GM19025 (cell line): ENCODE measurements around the gene HEPACAM.
A peak's percentile ranks its signal among the peaks of the same experiment; 100 is the strongest.
"Not testable (repeated sequence)": the region's sequence is repeated elsewhere in the genome, so short reads cannot be mapped to it uniquely, and the experiment has no call there.

ENCODE experiments used
- ATAC-seq: cut with Tn5 transposase; IDR thresholded peaks from one replicate; pipeline ENCODE4 v1.9.1; 2021; ENCODE audit warnings: mild to moderate bottlenecking, low read depth, moderate library complexity; ENCODE audit not compliant: unreplicated experiment

Gene HEPACAM, protein sequence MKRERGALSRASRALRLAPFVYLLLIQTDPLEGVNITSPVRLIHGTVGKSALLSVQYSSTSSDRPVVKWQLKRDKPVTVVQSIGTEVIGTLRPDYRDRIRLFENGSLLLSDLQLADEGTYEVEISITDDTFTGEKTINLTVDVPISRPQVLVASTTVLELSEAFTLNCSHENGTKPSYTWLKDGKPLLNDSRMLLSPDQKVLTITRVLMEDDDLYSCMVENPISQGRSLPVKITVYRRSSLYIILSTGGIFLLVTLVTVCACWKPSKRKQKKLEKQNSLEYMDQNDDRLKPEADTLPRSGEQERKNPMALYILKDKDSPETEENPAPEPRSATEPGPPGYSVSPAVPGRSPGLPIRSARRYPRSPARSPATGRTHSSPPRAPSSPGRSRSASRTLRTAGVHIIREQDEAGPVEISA

DNA sequence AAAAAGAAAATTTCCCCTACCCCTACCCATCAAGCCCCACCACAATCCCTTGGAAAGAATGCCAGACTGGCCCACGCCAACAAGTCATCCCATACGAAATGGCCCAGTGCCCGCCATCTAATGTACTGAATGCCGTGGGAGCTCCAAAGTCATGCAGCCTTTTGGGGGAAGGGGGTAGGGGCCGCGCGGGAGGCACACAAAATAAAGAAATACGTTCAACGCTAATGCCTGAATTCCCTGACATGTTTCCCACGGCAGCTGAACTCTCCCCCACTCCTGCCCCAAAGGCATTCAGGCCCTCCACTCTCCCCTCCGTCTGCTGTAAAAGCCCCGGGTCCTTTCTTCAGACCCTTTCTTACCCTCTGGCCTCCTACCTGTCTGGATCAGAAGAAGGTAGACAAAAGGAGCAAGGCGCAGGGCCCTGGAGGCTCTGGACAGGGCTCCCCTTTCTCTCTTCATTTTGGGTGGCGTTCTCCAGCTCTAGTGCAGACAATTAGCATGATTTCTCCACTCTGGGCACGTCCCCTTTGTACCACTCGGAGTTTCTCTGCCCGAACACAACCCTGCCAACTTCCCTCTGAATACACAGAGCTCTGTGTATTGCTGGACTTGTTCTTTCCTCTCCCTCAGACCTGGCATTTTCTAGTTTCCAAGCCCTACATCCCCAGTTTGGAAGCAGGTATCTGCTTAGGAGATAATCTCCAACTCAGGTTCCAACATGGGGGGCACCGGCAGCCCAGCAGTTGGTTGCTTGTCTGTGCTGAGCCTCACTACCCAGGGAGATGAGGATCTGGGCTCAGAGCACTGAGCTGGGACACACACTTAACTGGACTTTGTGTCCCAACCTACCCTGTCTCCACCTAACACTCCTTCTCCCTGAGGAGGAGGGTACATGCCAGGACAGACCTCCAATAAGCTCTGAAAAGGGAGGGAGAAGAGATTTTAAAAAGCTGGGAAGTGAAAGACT, at the start of gene HEPACAM:
Gene HEPACAM, minus strand, starts transcription at position 500 of the 967 bp plus-strand sequence. Its CDS starts 41 bp downstream, at position 459.
- ATAC-seq: no peak

DNA sequence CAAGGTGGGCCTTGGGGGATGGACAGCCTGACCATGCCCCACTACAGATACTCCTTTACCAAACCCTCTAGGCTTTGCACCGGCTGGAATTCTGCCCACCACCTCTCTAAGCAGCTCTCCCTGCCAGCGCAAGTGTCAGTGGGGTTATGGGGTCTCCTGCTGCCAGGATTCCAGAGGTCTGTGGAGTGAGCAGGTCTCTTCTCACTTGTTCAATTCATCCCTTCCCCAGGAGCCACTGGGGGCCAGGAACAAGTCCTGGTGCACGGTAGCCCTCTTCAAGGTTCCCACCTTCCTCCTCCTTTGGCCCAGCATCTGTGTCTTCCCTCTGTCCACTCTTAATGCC, 48.6 kb upstream of the HEPACAM start:
- ATAC-seq: no peak

DNA sequence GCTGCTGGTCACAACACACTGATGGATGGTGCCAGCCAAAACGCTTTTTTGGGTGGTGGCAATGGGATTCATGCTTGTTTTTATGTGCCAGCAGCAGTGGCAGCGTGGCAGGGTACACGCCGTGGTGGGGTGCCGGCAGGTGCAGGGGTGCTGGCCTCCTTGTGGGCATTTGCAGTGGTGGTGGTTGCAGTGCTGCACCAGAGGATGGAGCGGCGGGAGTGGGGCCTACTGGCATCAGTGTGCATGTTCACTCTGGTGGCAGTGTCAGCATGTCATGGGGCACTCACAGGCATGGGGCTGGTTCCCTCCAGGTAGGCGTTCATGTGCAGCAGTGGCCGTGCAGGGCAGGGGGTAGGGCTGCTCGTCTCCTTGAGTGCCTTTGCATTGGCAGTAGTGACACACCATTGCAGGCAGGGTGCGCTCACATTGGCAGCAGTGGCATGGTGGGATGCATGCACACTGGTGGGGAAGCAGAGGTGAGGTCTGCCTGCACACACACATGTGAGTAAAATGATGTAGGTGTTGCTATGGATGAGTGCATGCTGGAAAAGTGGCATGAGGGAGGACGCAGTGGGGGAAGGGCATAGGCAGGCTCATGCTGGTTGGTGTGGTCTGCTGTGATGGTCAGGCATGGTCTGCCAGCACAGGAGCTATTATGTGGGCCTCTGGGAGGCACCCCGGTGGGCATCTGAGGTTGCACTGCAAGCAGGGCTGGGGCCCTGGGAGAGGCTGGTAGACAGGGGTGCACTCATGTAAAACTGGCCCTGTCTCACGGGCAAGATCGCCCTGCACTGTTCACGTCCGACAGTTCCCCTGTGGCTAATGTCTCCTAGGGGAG, 48.0 kb upstream of the HEPACAM start:
- ATAC-seq: no peak

DNA sequence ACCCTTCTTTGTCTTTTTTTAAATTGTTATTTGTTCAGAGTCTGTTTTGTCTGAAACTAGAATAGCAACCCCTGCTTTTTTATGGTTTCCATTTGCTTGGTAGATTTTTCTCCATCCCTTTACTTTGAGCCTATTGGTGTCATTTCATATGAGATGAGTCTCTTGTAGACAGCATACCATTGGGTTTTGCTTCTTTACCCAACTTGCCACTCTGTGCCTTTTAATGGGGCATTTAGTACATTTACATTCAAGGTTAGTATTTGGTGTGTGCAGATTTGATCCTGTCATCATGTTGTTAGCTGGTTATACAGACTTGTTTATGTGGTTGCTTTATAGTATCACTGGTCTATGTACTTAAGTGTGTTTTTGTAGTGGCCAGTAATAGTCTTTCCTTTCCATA, 46.2 kb upstream of the HEPACAM start:
- ATAC-seq: no peak

DNA sequence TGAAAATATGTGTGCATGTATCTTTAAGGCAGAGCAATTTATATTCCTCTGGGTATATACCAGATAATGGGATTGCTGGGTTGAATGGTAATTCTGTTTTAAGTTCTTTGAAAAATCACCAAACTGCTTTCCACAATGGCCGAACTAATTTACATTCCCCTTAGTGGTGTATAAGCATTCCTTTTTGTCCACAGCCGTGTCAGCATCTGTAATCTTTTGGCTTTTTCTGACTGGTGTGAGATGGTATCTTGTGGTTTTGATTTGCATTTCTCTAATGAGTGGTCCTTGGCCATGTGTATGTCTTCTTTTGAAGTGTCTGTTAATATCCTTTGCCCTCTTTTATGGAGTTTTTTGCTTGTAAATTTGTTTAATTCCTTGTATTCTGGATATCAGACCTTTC, 42.5 kb upstream of the HEPACAM start:
- no peak for ATAC-seq

DNA sequence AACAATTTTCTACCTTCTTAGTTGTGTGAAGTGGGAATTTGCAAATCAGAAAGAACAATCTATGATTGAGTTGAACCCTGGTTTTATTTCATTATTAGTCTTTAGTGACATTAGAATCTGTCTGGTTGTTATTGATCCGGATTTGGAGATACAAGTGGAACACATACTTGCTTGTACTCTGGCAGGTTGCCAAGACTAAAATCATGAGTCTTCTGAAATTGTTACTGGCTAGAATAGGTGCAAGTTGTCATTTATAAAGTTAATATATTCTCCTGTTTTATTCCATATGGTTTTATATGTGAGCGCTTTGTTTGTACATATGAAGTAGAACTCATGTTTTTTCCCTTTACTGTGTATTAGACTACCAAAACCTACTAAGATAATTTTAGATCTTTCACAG, 41.2 kb upstream of the HEPACAM start:
- no peak for ATAC-seq

DNA sequence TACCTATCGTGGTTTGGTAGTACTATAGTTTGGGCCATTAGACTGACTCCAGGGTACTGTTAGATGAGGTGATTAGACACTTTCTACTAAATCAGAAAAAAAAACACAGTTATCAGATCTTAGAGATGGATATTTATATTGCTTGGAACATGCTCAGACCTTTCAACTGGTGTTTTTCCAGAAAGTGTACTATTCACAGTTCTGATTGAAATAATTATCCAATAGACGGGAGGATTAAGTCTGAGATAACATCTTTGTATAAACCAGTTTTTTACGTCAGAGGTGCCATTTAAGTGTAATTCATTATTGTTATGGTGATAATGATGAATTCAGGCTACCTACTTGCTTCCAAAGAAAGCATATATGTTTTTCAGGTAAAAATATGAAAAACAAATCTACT, 40.7 kb upstream of the HEPACAM start:
- ATAC-seq: no peak

DNA sequence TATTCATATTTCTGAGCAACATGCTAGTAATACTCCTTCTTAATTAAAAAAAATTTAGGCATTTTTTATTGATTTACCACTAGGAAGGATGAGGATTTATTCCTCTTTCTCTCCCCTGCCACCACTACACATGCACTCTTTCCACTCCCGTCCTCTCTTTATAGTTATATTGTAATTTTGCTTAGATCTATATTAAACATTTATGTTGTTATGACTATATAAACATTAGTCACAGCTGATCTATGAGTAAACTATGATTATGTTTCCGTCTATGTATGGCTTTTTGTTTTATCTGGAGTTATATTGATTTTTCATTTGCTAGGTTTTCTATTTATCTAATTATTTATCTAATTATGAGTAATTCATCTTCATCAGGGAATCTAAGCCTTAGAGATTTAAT, 36.0 kb upstream of the HEPACAM start:
- ATAC-seq: no peak

DNA sequence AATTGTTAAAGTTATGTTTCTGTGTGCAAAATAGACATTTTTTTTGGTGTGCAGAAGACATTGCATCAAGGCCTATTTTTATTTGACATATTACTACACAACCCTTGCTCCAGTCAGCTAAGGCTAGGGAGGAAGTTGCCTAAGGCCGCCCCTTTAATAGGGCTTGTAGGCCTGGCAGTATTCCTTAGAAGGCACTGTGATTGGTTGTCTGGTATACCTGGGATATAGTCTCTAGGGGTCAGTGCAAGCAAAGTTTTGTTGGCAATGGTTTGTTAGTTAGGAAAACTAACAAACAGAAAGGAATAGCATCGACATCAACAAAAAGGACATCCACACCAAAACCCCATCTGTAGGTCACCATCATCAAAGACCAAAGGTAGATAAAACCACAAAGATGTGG, 35.1 kb upstream of the HEPACAM start:
- no peak for ATAC-seq

DNA sequence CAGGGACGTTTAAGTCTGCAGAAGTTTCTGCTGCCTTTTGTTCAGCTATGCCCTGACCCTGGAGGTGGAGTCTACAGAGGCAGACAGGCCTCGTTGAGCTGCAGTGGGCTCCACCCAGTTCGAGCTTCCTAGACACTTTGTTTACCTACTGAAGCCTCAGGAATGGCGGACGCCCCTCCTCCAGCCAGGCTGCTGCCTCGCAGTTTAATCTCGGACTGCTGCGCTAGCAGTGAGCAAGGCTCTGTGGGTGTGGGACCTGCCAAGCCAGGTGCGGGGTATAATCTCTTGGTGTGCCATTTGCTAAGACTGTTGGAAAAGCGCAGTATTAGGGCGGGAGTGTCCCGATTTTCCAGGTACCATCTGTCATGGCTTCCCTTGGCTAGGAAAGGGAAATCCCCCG, 32.4 kb upstream of the HEPACAM start:
- not testable (repeated sequence) for ATAC-seq

DNA sequence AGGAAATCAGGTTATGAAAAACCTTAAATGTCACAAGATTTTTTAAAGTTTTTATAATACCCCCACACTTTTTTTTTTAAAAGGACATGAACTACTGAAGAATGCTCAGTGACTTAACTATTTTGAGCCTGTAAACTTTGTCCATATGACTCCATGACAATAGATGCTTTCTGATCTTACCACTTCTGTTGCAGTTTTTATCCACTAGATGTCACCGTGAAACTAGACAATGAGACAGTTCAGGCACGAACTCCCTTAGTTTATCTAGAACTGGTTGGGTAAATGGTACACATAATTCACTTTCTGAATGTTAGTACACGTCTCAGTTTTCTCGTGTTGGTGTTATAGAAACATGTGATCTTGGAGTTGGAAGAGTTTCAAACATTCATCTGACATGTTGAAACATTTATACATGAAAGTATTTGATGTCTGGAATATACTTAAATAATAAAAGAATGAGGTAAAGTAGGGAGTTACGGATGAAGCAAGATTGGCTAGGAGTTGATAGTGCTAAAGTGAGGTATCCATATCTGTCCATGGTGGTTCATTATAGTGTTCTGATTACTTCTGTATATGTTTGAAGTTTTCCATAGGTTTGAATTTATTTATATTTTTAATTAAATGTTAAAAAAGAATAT, 26.2 kb upstream of the HEPACAM start:
- ATAC-seq: peak; percentile 90

DNA sequence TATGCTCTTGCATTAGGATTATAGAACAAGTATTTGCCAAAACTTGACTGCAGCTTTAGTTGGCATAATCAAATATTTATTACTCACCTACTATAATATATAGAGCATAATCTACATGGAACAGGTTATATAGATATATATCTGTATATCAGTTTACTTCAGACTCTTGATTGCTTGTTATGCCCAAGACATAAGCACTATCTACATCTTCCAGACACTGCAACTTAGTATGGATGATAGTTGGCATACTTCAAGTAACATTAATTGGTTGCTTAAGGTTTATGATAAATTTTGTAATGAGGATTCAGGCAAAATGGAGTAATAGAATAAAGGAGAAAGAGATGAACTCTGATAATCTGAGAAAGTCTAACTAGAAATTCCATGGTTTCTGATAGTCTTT, 19.2 kb upstream of the HEPACAM start:
- ATAC-seq: no peak

DNA sequence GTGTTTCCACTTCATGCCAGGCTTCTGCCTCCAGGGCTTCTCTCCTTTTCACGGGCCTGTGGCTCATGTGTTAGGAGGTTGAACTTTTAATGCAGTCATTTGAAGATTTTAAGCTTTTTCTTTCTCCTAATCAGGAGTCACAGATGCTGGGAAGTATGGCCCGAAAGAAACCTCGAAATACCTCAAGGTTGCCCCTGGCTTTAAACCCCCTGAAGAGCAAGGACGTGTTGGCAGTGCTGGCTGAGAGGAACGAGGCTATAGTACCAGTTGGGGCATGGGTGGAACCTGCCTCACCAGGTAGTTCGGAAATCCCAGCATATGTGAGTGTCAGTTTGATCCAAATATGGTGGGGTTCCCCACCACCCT, 18.7 kb upstream of the HEPACAM start:
- no peak for ATAC-seq

DNA sequence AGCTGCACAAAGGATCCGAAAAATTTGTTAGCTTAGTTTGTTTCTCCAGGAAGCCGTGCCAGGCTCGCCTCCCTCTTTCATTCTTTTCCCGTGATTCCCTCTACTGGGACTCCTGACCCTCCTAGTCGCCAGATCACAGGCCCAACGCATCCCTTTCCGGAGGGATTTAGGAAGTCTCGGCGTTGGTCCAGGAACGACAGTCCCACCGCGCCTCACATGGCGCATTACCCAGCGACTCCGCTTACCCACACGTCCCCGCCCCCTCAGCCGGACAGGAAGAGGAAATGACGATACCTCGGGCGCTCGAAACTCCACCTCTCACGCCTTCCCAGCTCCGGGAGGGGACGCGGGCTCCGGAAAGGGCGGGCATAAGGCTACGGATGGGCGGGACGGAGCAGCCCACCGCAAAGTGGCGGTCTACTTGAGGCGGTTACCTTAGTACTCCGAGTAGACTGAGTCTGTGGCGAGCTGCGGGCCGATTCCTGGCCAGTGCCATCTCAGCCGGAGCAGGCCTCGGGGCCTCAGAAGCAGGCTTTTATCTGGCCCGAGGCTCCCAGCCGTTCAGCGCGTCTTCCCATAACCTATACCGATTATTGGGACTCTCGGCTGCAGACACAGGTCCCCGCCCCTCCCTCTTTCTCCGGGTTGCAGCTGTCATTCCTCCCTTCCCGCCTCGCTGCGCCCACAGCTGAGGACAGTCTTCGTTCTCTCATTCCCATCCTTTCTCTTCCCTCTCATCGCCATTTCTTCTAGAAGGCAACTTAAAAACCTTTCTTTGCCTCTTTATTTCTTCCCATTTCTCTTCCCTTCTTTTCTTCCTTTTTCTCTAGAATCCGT, 18.1 kb upstream of the HEPACAM start, which contains the start of gene CCDC15:
Gene CCDC15, plus strand, starts transcription at position 450 of the 837 bp plus-strand sequence. CDS start 531 bp downstream, outside the sequence.
- ATAC-seq: peak; percentile 100

DNA sequence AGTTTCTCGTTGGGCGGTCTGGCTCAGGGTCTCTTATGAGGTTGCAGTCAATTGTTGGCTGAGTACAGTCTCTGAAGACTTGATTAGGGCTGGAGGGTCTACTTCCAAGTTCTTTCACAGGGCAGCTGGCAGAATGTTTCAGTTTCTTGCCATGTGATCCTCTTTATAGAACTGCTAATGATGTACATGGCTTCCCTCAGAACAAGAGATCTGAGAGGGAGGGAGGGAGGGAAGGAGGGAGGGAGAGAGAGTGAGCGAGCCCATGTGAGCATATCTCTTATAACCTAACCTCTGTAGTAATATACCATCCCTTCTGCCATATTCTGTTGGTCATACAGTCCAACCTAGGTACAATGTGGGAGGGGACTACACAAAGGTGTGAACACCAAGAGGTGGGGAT, 15.5 kb upstream of the HEPACAM start:
- ATAC-seq: no peak

DNA sequence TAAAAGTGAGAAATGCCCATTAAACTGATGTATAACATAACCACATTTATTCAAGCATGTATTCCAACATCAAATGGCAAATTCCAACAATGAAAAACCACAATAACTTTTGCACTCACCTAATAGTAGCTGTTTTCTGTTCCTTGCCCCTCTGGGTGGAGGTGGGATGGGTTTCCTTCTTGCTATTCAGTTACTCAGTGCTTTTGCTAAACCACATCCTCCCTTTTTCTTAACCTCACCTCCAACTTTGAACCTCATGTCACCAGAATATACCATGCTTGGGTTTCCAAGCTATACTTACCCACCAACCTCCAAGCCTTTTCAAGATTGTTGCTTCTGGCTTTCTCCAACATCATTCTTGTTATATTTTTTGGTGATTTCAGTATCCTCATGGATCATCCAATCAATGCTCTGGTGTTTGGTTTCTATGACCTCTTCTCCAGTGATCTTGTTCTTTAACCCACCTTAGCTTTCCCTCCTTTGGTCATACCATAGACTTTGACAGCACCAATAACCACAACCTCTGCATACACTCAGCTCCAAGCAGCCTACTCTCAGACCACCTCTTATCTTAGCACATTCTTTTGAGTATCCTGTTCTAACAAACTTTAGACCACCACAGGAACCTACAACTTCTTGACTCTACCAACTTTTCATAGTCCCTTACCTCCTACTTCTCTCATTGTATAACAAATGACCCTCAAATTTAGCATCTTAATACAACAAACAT, 14.9 kb upstream of the HEPACAM start:
- no peak for ATAC-seq

DNA sequence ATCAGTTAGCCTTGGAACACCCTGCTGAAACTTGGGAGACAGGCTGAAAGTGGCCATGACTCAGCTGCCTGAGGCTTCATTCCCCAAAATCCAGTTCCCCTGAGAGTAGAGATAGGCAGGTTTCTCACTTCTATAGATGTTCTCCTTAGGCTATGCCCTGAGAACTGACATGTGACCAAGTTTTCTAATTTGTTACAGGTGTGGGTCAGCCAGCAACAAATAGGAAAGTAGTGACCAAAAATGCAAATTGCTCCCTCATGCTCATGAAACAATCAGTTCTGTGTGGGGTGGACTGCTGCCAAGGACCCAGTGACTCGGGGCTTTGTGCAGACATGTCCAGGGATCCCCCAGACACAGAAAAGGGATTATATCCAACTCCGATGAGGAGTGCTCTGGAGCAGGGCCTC, 10.9 kb upstream of the HEPACAM start:
- ATAC-seq: no peak

DNA sequence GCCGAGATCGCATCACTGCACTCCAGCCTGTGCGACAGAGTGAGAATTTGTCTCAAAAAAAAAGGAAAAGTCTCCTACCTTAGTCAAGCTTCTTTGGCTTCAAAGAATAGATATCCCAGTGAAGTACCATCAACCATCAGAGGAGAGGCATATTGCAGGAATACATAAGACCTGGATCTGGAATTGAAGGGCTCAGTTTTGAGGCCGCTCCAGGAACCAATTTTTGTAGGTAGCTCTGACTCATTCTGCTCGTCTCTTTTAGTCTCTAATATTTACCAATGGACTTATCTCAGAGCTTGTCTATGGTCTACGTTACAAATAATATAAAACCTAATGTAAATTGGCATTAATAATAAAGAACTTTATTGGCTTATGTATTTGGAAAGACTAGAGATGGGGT, 10.0 kb upstream of the HEPACAM start:
- ATAC-seq: no peak

DNA sequence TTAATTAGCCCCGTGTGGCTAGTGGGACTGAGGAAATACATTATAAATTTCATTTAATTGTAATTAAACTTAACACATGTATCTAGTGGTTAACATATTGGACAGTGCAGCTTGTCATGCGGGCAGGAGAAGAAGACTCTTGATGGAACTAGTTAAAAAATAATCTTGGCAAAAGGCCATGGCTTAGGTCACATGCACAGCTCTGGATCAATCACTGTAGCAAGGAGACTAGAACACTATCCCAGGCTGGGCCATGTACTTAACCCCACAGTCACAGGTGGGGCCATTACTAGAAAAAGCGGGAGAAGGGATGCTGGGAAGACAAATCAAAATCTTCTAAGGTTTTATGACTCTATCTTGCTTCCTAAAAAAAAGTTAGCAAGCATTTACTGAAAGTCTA, 8.7 kb upstream of the HEPACAM start:
- no peak for ATAC-seq
